GM18520 (cell line): ENCODE data around the gene TXNRD2.
"Not testable (repeated sequence)": the region's sequence is repeated elsewhere in the genome, so short reads cannot be mapped to it uniquely, and the experiment has no call there.

ENCODE experiments used
- ATAC-seq: cut with Tn5 transposase; IDR thresholded peaks from one replicate; pipeline ENCODE4 v1.9.1; 2021; ENCODE audit not compliant: unreplicated experiment

The TXNRD2 gene

GRCh38 chr22:19831979-19832378 lies 109.6 kb downstream of the TXNRD2 start:
- ATAC-seq = not testable (repeated sequence)

GRCh38 chr22:19831016-19831415 lies 110.6 kb downstream of the TXNRD2 start:
- no peak for ATAC-seq

GRCh38 chr22:19828035-19828401 lies 113.6 kb downstream of the TXNRD2 start:
- ATAC-seq = no peak

- no peak for ATAC-seq
Measured at GRCh38 chr22:19827341-19828034, 114.1 kb downstream of the TXNRD2 start.

- ATAC-seq = no peak
Measured at GRCh38 chr22:19826619-19826950, 115.0 kb downstream of the TXNRD2 start.

GRCh38 chr22:19825904-19826618 lies 115.6 kb downstream of the TXNRD2 start:
- ATAC-seq = no peak
